ENCODE measurements around the gene WDR45B.
A peak's percentile ranks its signal among the peaks of the same experiment; 100 is the strongest.

Gene WDR45B

GRCh38 chr17:82601447-82602000, 46.7 kb downstream of the WDR45B start:
- WGBS, 2 experiments: 96% methylated on average over 24 of the region's 24 CpGs
- peaks cover 59% of the 10 kb centered on the region for H3K36me3 ChIP-seq (ENCODE audit: control insufficient read depth, insufficient read depth, low read length)
- no peaks in the 10 kb centered on the region for H3K4me1 ChIP-seq (ENCODE audit: control insufficient read depth, insufficient read depth, low read length)
- H3K27me3 ChIP-seq (ENCODE audit: control insufficient read depth, insufficient read depth, low read length, poor library complexity, severe bottlenecking): no peaks in the 10 kb centered on the region
- no peak overlapping the region for H3K27ac ChIP-seq (ENCODE audit: insufficient read depth, low read depth, low read length, poor library complexity, severe bottlenecking)
- no peaks in the 10 kb centered on the region for H3K9me3 ChIP-seq (ENCODE audit: control insufficient read depth, low read length)
- H3K4me3 ChIP-seq (ENCODE audit: insufficient read depth, low read depth, low read length): no peak overlapping the region

GRCh38 chr17:82600731-82601446, 47.4 kb downstream of the WDR45B start:
- no peaks in the 10 kb centered on the region for H3K4me1 ChIP-seq (ENCODE audit: control insufficient read depth, insufficient read depth, low read length)
- H3K9me3 ChIP-seq (ENCODE audit: control insufficient read depth, low read length): no peaks in the 10 kb centered on the region
- H3K27ac ChIP-seq (ENCODE audit: insufficient read depth, low read depth, low read length, poor library complexity, severe bottlenecking): no peak overlapping the region
- no peaks in the 10 kb centered on the region for H3K27me3 ChIP-seq (ENCODE audit: control insufficient read depth, insufficient read depth, low read length, poor library complexity, severe bottlenecking)
- H3K4me3 ChIP-seq (ENCODE audit: insufficient read depth, low read depth, low read length): no peak overlapping the region
- H3K36me3 ChIP-seq (ENCODE audit: control insufficient read depth, insufficient read depth, low read length): peaks cover 61% of the 10 kb centered on the region
- WGBS, 2 experiments: 96% methylated on average over 37 of the region's 37 CpGs

GRCh38 chr17:82599674-82600661, 48.3 kb downstream of the WDR45B start:
- no peak overlapping the region for H3K27ac ChIP-seq (ENCODE audit: insufficient read depth, low read depth, low read length, poor library complexity, severe bottlenecking)
- H3K36me3 ChIP-seq (ENCODE audit: control insufficient read depth, insufficient read depth, low read length): peaks cover 61% of the 10 kb centered on the region
- H3K27me3 ChIP-seq (ENCODE audit: control insufficient read depth, insufficient read depth, low read length, poor library complexity, severe bottlenecking): no peaks in the 10 kb centered on the region
- no peaks in the 10 kb centered on the region for H3K4me1 ChIP-seq (ENCODE audit: control insufficient read depth, insufficient read depth, low read length)
- H3K4me3 ChIP-seq (ENCODE audit: insufficient read depth, low read depth, low read length): no peak overlapping the region
- H3K9me3 ChIP-seq (ENCODE audit: control insufficient read depth, low read length): no peaks in the 10 kb centered on the region
- WGBS, 2 experiments: 95 to 96% methylated on average over 26 of the region's 26 CpGs

GRCh38 chr17:82598256-82599119, 49.8 kb downstream of the WDR45B start:
- Histone ChIP-seq H3K4me3 (ENCODE audit: insufficient read depth, low read depth, low read length) (no peak overlapping the region), H3K36me3 (ENCODE audit: control insufficient read depth, insufficient read depth, low read length) (peaks cover 53% of the 10 kb centered on the region), H3K27me3 (ENCODE audit: control insufficient read depth, insufficient read depth, low read length, poor library complexity, severe bottlenecking) (no peaks in the 10 kb centered on the region), H3K27ac (ENCODE audit: insufficient read depth, low read depth, low read length, poor library complexity, severe bottlenecking) (no peak overlapping the region), H3K4me1 (ENCODE audit: control insufficient read depth, insufficient read depth, low read length) (peaks cover 4% of the 10 kb centered on the region), H3K9me3 (ENCODE audit: control insufficient read depth, low read length) (no peaks in the 10 kb centered on the region)
- 92 to 94% methylated on average over 23 of the region's 23 CpGs for WGBS, 2 experiments

- no peak overlapping the region for H3K4me3 ChIP-seq (ENCODE audit: insufficient read depth, low read depth, low read length)
- 95 to 96% methylated on average over 33 of the region's 33 CpGs for WGBS, 2 experiments
Measured at GRCh38 chr17:82596837-82597672, 51.2 kb downstream of the WDR45B start.

GRCh38 chr17:82596296-82596695, 51.9 kb downstream of the WDR45B start:
- Histone ChIP-seq H3K36me3 (ENCODE audit: control insufficient read depth, insufficient read depth, low read length) (peaks cover 32% of the 10 kb centered on the region), H3K27me3 (ENCODE audit: control insufficient read depth, insufficient read depth, low read length, poor library complexity, severe bottlenecking) (no peaks in the 10 kb centered on the region), H3K9me3 (ENCODE audit: control insufficient read depth, low read length) (no peaks in the 10 kb centered on the region), H3K4me1 (ENCODE audit: control insufficient read depth, insufficient read depth, low read length) (peaks cover 6% of the 10 kb centered on the region), H3K27ac (ENCODE audit: insufficient read depth, low read depth, low read length, poor library complexity, severe bottlenecking) (no peak overlapping the region), H3K4me3 (ENCODE audit: insufficient read depth, low read depth, low read length) (no peak overlapping the region)
- WGBS, 2 experiments: 90 to 91% methylated on average over 16 of the region's 16 CpGs

More at GRCh38 chr17:82596837-82597672, 51.2 kb downstream of the WDR45B start:
- H3K36me3 ChIP-seq (ENCODE audit: control insufficient read depth, insufficient read depth, low read length): peaks cover 40% of the 10 kb centered on the region
- peaks cover 6% of the 10 kb centered on the region for H3K4me1 ChIP-seq (ENCODE audit: control insufficient read depth, insufficient read depth, low read length)
- H3K27ac ChIP-seq (ENCODE audit: insufficient read depth, low read depth, low read length, poor library complexity, severe bottlenecking): no peak overlapping the region
- H3K27me3 ChIP-seq (ENCODE audit: control insufficient read depth, insufficient read depth, low read length, poor library complexity, severe bottlenecking): no peaks in the 10 kb centered on the region
- no peaks in the 10 kb centered on the region for H3K9me3 ChIP-seq (ENCODE audit: control insufficient read depth, low read length)

GRCh38 chr17:82595893-82596292, 52.4 kb downstream of the WDR45B start:
- WGBS, 2 experiments: 96 to 97% methylated on average over 21 of the region's 21 CpGs

GRCh38 chr17:82594571-82594970, 53.7 kb downstream of the WDR45B start:
- peaks cover 26% of the 10 kb centered on the region for H3K36me3 ChIP-seq (ENCODE audit: control insufficient read depth, insufficient read depth, low read length)
- H3K27me3 ChIP-seq (ENCODE audit: control insufficient read depth, insufficient read depth, low read length, poor library complexity, severe bottlenecking): no peaks in the 10 kb centered on the region
- peaks cover 6% of the 10 kb centered on the region for H3K4me1 ChIP-seq (ENCODE audit: control insufficient read depth, insufficient read depth, low read length)
- no peaks in the 10 kb centered on the region for H3K9me3 ChIP-seq (ENCODE audit: control insufficient read depth, low read length)
- no peak overlapping the region for H3K27ac ChIP-seq (ENCODE audit: insufficient read depth, low read depth, low read length, poor library complexity, severe bottlenecking)
- WGBS, 2 experiments: 94 to 95% methylated on average over 11 of the region's 11 CpGs
- H3K4me3 ChIP-seq (ENCODE audit: insufficient read depth, low read depth, low read length): no peak overlapping the region

More at GRCh38 chr17:82595893-82596292, 52.4 kb downstream of the WDR45B start:
- Histone ChIP-seq H3K9me3 (ENCODE audit: control insufficient read depth, low read length) (no peaks in the 10 kb centered on the region), H3K4me1 (ENCODE audit: control insufficient read depth, insufficient read depth, low read length) (peaks cover 6% of the 10 kb centered on the region), H3K36me3 (ENCODE audit: control insufficient read depth, insufficient read depth, low read length) (peaks cover 30% of the 10 kb centered on the region), H3K4me3 (ENCODE audit: insufficient read depth, low read depth, low read length) (no peak overlapping the region), H3K27ac (ENCODE audit: insufficient read depth, low read depth, low read length, poor library complexity, severe bottlenecking) (no peak overlapping the region), H3K27me3 (ENCODE audit: control insufficient read depth, insufficient read depth, low read length, poor library complexity, severe bottlenecking) (no peaks in the 10 kb centered on the region)

GRCh38 chr17:82593590-82594087, 54.6 kb downstream of the WDR45B start:
- Histone ChIP-seq H3K27ac (ENCODE audit: insufficient read depth, low read depth, low read length, poor library complexity, severe bottlenecking) (no peak overlapping the region), H3K9me3 (ENCODE audit: control insufficient read depth, low read length) (no peaks in the 10 kb centered on the region)
- 84 to 85% methylated on average over 29 of the region's 29 CpGs for WGBS, 2 experiments

More at GRCh38 chr17:82593590-82594087, 54.6 kb downstream of the WDR45B start:
- peaks cover 6% of the 10 kb centered on the region for H3K4me1 ChIP-seq (ENCODE audit: control insufficient read depth, insufficient read depth, low read length)
- peak overlapping the region; percentile 27 for H3K4me3 ChIP-seq (ENCODE audit: insufficient read depth, low read depth, low read length)
- peaks cover 24% of the 10 kb centered on the region for H3K36me3 ChIP-seq (ENCODE audit: control insufficient read depth, insufficient read depth, low read length)
- H3K27me3 ChIP-seq (ENCODE audit: control insufficient read depth, insufficient read depth, low read length, poor library complexity, severe bottlenecking): no peaks in the 10 kb centered on the region

Measured in ectodermal cell (in vitro differentiated cells).